Neuronal stem cell (in vitro differentiated cells): ENCODE results near the gene SLC16A12.

Experiments used
- DNase-seq: peaks from one replicate; pipeline ENCODE4 v3.0.0-alpha.2; 2013; ENCODE audit warnings: low spot score
- H2AFZ ChIP-seq: one replicate; pipeline ENCODE4 v1.6.1; 2013; ENCODE audit warnings: mild to moderate bottlenecking, low read length, inconsistent platforms
- H2AK5ac ChIP-seq: 2 replicates; pipeline ENCODE4 v1.6.1; 2013; ENCODE audit warnings: low read depth, mild to moderate bottlenecking, inconsistent platforms, low read length, moderate library complexity, mixed read lengths
- H2BK120ac ChIP-seq: 2 replicates; pipeline ENCODE4 v1.6.1; 2013; ENCODE audit warnings: low read depth, mild to moderate bottlenecking, inconsistent platforms, low read length, moderate library complexity, mixed read lengths
- H2BK12ac ChIP-seq: one replicate; pipeline ENCODE4 v1.6.1; 2013; ENCODE audit warnings: low read length, inconsistent platforms
- H2BK15ac ChIP-seq: 2 replicates; pipeline ENCODE4 v1.6.1; 2013; ENCODE audit warnings: mild to moderate bottlenecking, low read length, inconsistent platforms, mixed read lengths
- H2BK5ac ChIP-seq: one replicate; pipeline ENCODE4 v1.6.1; 2013; ENCODE audit warnings: inconsistent platforms, mild to moderate bottlenecking, low read length, moderate library complexity
- H3K14ac ChIP-seq: one replicate; pipeline ENCODE4 v1.6.1; 2013; ENCODE audit warnings: low read length, inconsistent platforms
- H3K18ac ChIP-seq: 2 replicates; pipeline ENCODE4 v1.6.1; 2013; ENCODE audit warnings: low read length, inconsistent platforms
- H3K23ac ChIP-seq: 2 replicates; pipeline ENCODE4 v1.6.1; 2013; ENCODE audit warnings: low read depth, mild to moderate bottlenecking, mixed read lengths, low read length, inconsistent platforms; ENCODE audit not compliant: poor library complexity
- H3K27ac ChIP-seq: replicated peaks from 3 replicates; pipeline ENCODE4 v1.5.1; 2013; ENCODE audit warnings: low read length, inconsistent platforms
- H3K27me3 ChIP-seq, 3 experiments: 2 replicates each; pipeline ENCODE4 v1.6.1; 2013; ENCODE audit warnings: low read length in 3 of 3, mild to moderate bottlenecking in 2 of 3, inconsistent platforms in 1 of 3, low read depth in 1 of 3, mixed read lengths in 1 of 3, moderate library complexity in 1 of 3; ENCODE audit not compliant: control insufficient read depth in 3 of 3, insufficient read depth in 3 of 3
- H3K36me3 ChIP-seq, 2 donors: replicated peaks in 1 of 2; 2 replicates each; pipeline ENCODE4 v1.6.1; 2013; ENCODE audit warnings: low read length in 2 of 2; ENCODE audit not compliant: control insufficient read depth in 2 of 2, insufficient read depth in 2 of 2
- H3K4ac ChIP-seq: 2 replicates; pipeline ENCODE4 v1.6.1; 2013; ENCODE audit warnings: inconsistent platforms, mild to moderate bottlenecking, low read length, moderate library complexity
- H3K4me1 ChIP-seq, 2 donors: 1 replicate in 1 of 2; 2 replicates in 1 of 2; pipeline ENCODE4 v1.6.1; 2013; ENCODE audit warnings: low read length in 2 of 2, low read depth in 1 of 2; ENCODE audit not compliant: control insufficient read depth in 2 of 2, insufficient read depth in 1 of 2
- H3K4me2 ChIP-seq: one replicate; pipeline ENCODE4 v1.6.1; 2013; ENCODE audit warnings: mild to moderate bottlenecking, low read length, inconsistent platforms; ENCODE audit not compliant: insufficient read depth, poor library complexity, severe bottlenecking
- H3K4me3 ChIP-seq, 2 donors: 2 replicates each; pipeline ENCODE4 v1.5.1; 2013; ENCODE audit warnings: low read length in 2 of 2, mild to moderate bottlenecking in 2 of 2, inconsistent platforms in 1 of 2, moderate library complexity in 1 of 2
- H3K79me1 ChIP-seq: one replicate; pipeline ENCODE4 v1.6.1; 2013; ENCODE audit warnings: low read depth, mild to moderate bottlenecking, inconsistent platforms, low read length, moderate library complexity
- H3K9ac ChIP-seq: one replicate; pipeline ENCODE4 v1.6.1; 2013; ENCODE audit warnings: mild to moderate bottlenecking, low read depth, low read length, inconsistent platforms; ENCODE audit not compliant: poor library complexity
- H3K9me3 ChIP-seq, 2 donors: replicated peaks in 1 of 2; 2 replicates each; pipeline versions ENCODE3 to v1.6.1; 2013; ENCODE audit warnings: low read length in 2 of 2, mild to moderate bottlenecking in 2 of 2, inconsistent platforms in 1 of 2, low read depth in 1 of 2, mixed read lengths in 1 of 2, moderate library complexity in 1 of 2; ENCODE audit not compliant: control insufficient read depth in 2 of 2, insufficient read depth in 1 of 2
- H4K8ac ChIP-seq: one replicate; pipeline ENCODE4 v1.6.1; 2013; ENCODE audit warnings: low read depth, mild to moderate bottlenecking, inconsistent platforms, low read length, moderate library complexity
- H4K91ac ChIP-seq: one replicate; pipeline ENCODE4 v1.6.1; 2013; ENCODE audit warnings: low read length, low read depth, mild to moderate bottlenecking, inconsistent platforms; ENCODE audit not compliant: poor library complexity
- whole genome bisulfite sequencing, 2 donors: extraction: QIAGEN DNeasy Blood & Tissue Kit; methylation state at CpG; one replicate each; pipeline ENCODE4 v1.1.7; 2013; ENCODE audit warnings: missing lambda C conversion rate in 2 of 2, mixed read lengths in 1 of 2; ENCODE audit not compliant: insufficient read length in 2 of 2, insufficient replicate concordance in 1 of 2; ENCODE audit errors: extremely low coverage in 2 of 2; 5-methylcytosine and 5-hydroxymethylcytosine counted together

Gene SLC16A12

DNA sequence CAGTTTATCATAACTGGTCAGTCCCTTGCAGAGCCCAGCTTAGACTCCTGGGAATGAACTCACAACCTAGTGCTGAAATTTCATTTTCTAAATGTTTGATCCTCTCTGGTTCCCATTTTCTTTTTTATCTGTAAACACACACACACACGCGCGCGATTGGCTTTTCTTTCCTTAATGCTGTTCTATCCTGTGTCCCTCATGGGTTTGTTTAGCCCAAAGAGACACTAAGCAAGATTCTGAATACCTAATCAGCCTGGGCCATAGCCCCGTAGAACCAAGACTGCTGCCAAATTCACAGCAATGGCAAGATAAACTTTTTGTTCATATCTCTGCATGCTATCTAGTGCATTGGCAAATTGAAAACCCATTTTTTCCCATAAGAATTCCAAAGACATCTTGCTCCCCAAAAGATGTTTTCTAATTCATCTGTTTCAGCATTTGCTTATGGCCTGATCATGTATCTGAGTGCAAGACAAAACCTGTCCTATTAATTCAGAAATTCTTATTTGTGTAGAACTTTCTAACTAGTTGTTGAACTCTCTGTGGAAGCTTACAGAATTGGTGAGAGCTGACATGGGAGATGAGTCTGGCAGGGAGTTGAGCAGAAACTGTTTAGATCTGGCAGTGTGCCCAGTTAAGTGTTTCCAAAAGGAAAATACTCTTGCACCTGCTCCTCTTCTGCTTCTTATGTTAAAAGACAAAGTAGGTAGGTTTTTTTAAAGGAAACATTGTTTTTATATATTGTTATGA is 144.7 kb downstream of the SLC16A12 start:
- Histone ChIP-seq H3K9me3 (no peaks in the 10 kb centered on the region), H3K9ac (no peak overlapping the region), H2BK5ac (no peak overlapping the region), H3K27ac (no peak overlapping the region), H3K4ac (no peak overlapping the region), H2BK120ac (no peak overlapping the region), H4K8ac (no peak overlapping the region), H3K18ac (no peak overlapping the region), H2BK12ac (no peak overlapping the region), H3K79me1 (no peaks in the 10 kb centered on the region), H2AFZ (no peak overlapping the region), H3K14ac (no peak overlapping the region), H3K4me2 (no peak overlapping the region), H3K27me3 (no peaks in the 10 kb centered on the region), H2AK5ac (no peak overlapping the region), H3K23ac (no peak overlapping the region), H3K4me1 (peaks cover 1 to 3% of the 10 kb centered on the region in 2 donors), H3K36me3 (no peaks in the 10 kb centered on the region), H4K91ac (no peak overlapping the region), H2BK15ac (no peak overlapping the region), H3K4me3 (no peak overlapping the region)
- DNase-seq, result no peak
- WGBS, 2 donors, result no CpG with 5 or more reads among the region's 5 CpGs

DNA sequence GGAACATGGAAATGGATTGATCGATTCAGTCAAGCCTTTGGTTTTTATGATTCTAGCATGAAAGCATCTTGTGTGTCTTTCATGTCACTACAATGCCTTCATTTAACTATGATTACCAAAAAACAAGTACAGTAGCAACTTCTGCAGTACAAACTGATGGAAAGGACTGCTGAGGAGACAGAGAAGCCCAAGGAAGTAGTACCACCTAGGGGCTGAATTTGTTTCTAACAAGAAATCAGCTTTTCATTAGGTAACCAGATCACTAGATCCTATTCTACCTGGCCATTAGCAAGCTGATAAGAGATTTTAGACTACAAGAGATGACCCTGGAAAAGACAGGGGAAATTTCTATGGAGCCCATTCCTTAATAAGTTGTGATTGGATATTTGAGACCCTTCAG is 146.1 kb downstream of the SLC16A12 start:
- Histone ChIP-seq H2AFZ (no peak overlapping the region), H3K79me1 (no peaks in the 10 kb centered on the region), H2AK5ac (no peak overlapping the region), H3K4me1 (peaks cover 3 to 4% of the 10 kb centered on the region in 2 donors), H4K91ac (no peak overlapping the region), H3K23ac (no peak overlapping the region), H4K8ac (no peak overlapping the region), H3K4me2 (no peak overlapping the region), H3K9me3 (no peaks in the 10 kb centered on the region), H3K9ac (no peak overlapping the region), H3K36me3 (no peaks in the 10 kb centered on the region), H2BK15ac (no peak overlapping the region), H2BK12ac (no peak overlapping the region), H2BK5ac (no peak overlapping the region), H3K4me3 (no peak overlapping the region), H3K14ac (no peak overlapping the region), H2BK120ac (no peak overlapping the region), H3K18ac (no peak overlapping the region), H3K27me3 (no peaks in the 10 kb centered on the region), H3K4ac (no peak overlapping the region), H3K27ac (no peak overlapping the region)
- no CpG with 5 or more reads among the region's 1 CpG for WGBS, 2 donors
- no peak for DNase-seq

DNA sequence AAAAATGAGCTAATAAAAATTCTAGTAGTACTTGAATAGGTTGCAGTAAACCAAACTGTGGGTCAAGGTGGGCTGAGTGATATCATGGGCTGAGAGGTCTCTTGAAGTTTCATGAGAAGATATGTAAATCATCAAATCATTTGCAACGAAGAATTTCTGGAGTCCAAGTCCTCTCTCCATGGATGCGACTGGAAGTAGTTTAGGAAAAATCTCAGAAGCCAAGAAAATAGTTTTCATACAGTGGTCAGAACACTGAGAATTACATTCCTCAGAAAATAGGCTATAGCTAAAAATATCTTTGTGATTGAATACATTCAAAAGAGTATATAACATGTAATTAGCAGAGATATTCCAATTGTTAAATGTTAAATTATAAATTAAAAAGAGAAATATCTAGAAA is 146.6 kb downstream of the SLC16A12 start:
- no peak overlapping the region for H2AK5ac ChIP-seq
- no peak overlapping the region for H4K8ac ChIP-seq
- DNase-seq, result no peak
- H4K91ac ChIP-seq, result no peak overlapping the region
- no peaks in the 10 kb centered on the region for H3K9me3 ChIP-seq
- no peak overlapping the region for H2BK5ac ChIP-seq
- no CpG with 5 or more reads among the region's 2 CpGs for WGBS, 2 donors
- H3K18ac ChIP-seq, result no peak overlapping the region
- H3K4me1 ChIP-seq, result peaks cover 3 to 4% of the 10 kb centered on the region in 2 donors
- no peak overlapping the region for H2BK120ac ChIP-seq
- no peak overlapping the region for H2BK15ac ChIP-seq
- no peak overlapping the region for H3K4ac ChIP-seq
- no peaks in the 10 kb centered on the region for H3K27me3 ChIP-seq
- no peak overlapping the region for H3K14ac ChIP-seq
- H2BK12ac ChIP-seq, result no peak overlapping the region
- H3K4me2 ChIP-seq, result no peak overlapping the region
- H3K27ac ChIP-seq, result no peak overlapping the region
- no peak overlapping the region for H3K23ac ChIP-seq
- H3K9ac ChIP-seq, result no peak overlapping the region
- no peak overlapping the region for H2AFZ ChIP-seq
- H3K36me3 ChIP-seq, result no peaks in the 10 kb centered on the region
- H3K79me1 ChIP-seq, result no peaks in the 10 kb centered on the region
- no peak overlapping the region for H3K4me3 ChIP-seq

DNA sequence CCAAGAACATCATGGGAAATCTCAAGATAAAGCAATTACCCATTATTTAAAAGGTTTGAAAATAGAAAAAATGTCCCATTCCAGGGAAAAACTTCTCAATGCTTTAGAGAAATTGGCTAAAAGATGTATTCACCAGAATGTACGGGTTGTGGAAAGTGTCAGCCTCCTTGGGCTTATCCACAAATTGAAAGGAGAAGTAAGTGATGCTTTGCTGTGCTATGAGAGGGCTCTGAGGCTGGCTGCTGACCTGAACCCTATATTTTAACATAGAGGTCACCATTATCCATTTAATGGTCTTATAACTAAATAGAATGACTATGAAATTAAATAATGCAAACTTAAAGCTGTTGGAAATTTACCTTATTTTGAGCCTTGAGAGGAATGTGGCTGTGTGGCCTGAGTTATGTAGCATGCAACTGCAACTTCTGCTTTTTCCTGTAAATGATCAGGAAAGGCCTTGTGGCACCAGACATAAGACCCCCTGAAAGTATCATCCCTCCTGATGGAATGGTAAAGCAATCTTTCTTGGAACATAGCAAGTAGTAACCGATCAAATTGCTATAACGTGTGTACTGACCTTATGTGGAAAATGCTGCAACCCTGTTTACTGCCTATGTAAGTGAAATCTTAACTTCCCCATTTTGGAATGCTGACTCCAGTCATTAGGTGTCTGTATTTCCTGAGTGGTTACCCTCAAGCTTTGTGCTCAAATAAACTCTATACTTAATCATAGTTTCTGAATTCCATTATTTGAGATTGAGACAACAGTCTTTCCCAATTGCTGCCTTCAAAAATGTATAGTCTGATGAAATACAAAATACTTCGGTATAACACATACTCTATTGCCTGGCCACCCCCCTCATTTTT is 150.7 kb downstream of the SLC16A12 start:
- H3K27ac ChIP-seq, result no peak overlapping the region
- no peak overlapping the region for H3K14ac ChIP-seq
- H4K91ac ChIP-seq, result no peak overlapping the region
- H2AFZ ChIP-seq, result no peak overlapping the region
- no peak overlapping the region for H2BK15ac ChIP-seq
- no CpG with 5 or more reads among the region's 4 CpGs for WGBS, 2 donors
- H3K23ac ChIP-seq, result no peak overlapping the region
- H3K9ac ChIP-seq, result no peak overlapping the region
- no peak overlapping the region for H3K4me2 ChIP-seq
- no peaks in the 10 kb centered on the region for H3K79me1 ChIP-seq
- no peaks in the 10 kb centered on the region for H3K36me3 ChIP-seq
- H2BK12ac ChIP-seq, result no peak overlapping the region
- no peak overlapping the region for H2BK120ac ChIP-seq
- no peak for DNase-seq
- H3K18ac ChIP-seq, result no peak overlapping the region
- H3K4me3 ChIP-seq, result no peak overlapping the region
- H3K27me3 ChIP-seq, result no peaks in the 10 kb centered on the region
- H4K8ac ChIP-seq, result no peak overlapping the region
- no peaks in the 10 kb centered on the region for H3K9me3 ChIP-seq
- H3K4me1 ChIP-seq, result peaks cover 0 to 3% of the 10 kb centered on the region in 2 donors
- H3K4ac ChIP-seq, result no peak overlapping the region
- no peak overlapping the region for H2AK5ac ChIP-seq
- H2BK5ac ChIP-seq, result no peak overlapping the region
